GM19099 (cell line): ENCODE data around the gene TMC2.

Experiments
- POLR2A ChIP-seq: IDR thresholded peaks from 3 replicates; pipeline ENCODE4 v1.6.1; 2011; ENCODE audit warnings: low read depth; ENCODE audit not compliant: insufficient read length; ENCODE audit errors: extremely low read depth

Gene TMC2

GRCh38 chr20:2602046-2602735 lies 65.8 kb downstream of the TMC2 start:
- no peak for TF ChIP-seq POLR2A

- no peak for TF ChIP-seq POLR2A
These were observed 66.4 kb downstream of the TMC2 start for GRCh38 chr20:2602746-2603145.

GRCh38 chr20:2603816-2604505 lies 67.6 kb downstream of the TMC2 start:
- TF ChIP-seq POLR2A: no peak

GRCh38 chr20:2604506-2604835 lies 68.1 kb downstream of the TMC2 start:
- TF ChIP-seq POLR2A: no peak

- TF ChIP-seq POLR2A: no peak
These were observed 70.2 kb downstream of the TMC2 start for GRCh38 chr20:2606507-2607006.

- TF ChIP-seq POLR2A: no peak
These were observed 74.0 kb downstream of the TMC2 start for GRCh38 chr20:2610326-2610725.

- no peak for TF ChIP-seq POLR2A
These were observed 74.8 kb downstream of the TMC2 start for GRCh38 chr20:2610941-2611720.

- no peak for TF ChIP-seq POLR2A
These were observed 75.7 kb downstream of the TMC2 start for GRCh38 chr20:2612073-2612472.

- no peak for TF ChIP-seq POLR2A
These were observed 80.3 kb downstream of the TMC2 start for GRCh38 chr20:2616634-2617033.

- TF ChIP-seq POLR2A: no peak
These were observed 80.8 kb downstream of the TMC2 start for GRCh38 chr20:2617099-2617714.

- no peak for TF ChIP-seq POLR2A
These were observed 82.4 kb downstream of the TMC2 start for GRCh38 chr20:2618815-2619214.

GRCh38 chr20:2619337-2619736 lies 83.0 kb downstream of the TMC2 start:
- TF ChIP-seq POLR2A: no peak

- TF ChIP-seq POLR2A: no peak
These were observed 83.7 kb downstream of the TMC2 start for GRCh38 chr20:2619961-2620595.

- TF ChIP-seq POLR2A: no peak
These were observed 87.8 kb downstream of the TMC2 start for GRCh38 chr20:2624190-2624589.

- no peak for TF ChIP-seq POLR2A
These were observed 88.7 kb downstream of the TMC2 start for GRCh38 chr20:2625062-2625461.
